ENCODE results near the gene MRPS34. TPM values are rescaled to one million over a fixed set of nuclear protein-coding genes. Genes with fewer than 3 reads are reported as not detected.

Gene MRPS34
- total RNA-seq, 4 donors from 2014 or later = 47.1 to 75.2 (median 64.2) TPM

DNA sequence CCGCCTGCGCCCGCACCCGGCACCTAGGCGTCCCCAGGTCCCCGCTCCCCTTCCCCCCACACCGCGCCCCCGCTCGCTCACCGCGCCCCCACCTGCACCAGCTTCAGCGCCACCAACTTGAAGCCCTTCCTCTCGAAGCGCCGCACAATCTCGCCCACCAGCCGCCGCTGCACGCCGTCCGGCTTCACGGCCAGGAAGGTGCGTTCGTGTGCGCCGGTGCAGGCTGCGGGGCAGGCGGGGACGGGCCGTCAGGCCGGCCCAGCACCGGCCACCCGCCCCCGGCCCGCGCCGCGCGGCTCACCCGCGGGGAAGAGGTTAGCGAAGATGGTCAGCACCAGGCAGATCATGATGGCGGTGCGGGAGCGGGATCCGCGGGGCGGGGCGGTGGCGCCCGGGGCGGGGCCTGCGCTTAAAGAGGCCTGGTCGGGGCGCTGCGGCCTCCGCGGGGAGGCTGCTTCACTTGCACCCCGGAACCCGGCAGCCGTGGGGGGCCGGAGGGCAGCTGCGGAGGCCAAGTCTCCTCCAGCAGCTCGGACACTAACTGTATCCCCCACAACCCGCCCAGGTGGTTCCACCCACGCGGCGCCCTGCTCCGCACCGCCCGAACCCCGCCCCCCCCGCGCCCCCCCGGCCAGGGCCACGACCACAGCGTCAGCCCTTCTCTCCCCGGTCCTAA lies 1.6 kb downstream of the MRPS34 start, which contains the start of gene NME3:
Gene NME3 (minus strand): TSS at position 356 of the 676 bp plus-strand sequence. CDS start 9 bp downstream, at position 347.
- H3K27me3 ChIP-seq = no peaks in the 10 kb centered on the region
- peaks cover 36 to 64% (median 56%) of the 10 kb centered on the region in 4 donors for H3K4me1 ChIP-seq
- intact Hi-C loops (cut with DNase I) = loop anchor here (5.0 kb wide), 2 partner anchors 64 to 159 kb away; partner anchors contain the start of genes CRAMP1, IFT140 and MAPK8IP3
- peak within 1 kb of the TSS; percentile 87 to 95 (median 90) for H3K27ac ChIP-seq (replicated peaks in 1 of 4)
- WGBS = 0% methylated on average over 14 of the region's 79 CpGs
- DNase-seq (ENCODE audit: extremely low spot score) = peak; percentile 97
- no peak for TF ChIP-seq POLR2AphosphoS5 (IDR thresholded peaks at IDR 0.05)
- no peak for TF ChIP-seq CTCF (IDR thresholded peaks at IDR 0.05)
- TF ChIP-seq EP300 (IDR thresholded peaks at IDR 0.05) = no peak
- TF ChIP-seq POLR2A (IDR thresholded peaks at IDR 0.05; ENCODE audit: low read depth) = no peak
- no peaks in the 10 kb centered on the region for H3K9me3 ChIP-seq
- H3K4me3 ChIP-seq = peak within 1 kb of the TSS; percentile 72 to 100 (median 88)
- peaks cover 26 to 51% (median 50%) of the 10 kb centered on the region in 4 donors for H3K36me3 ChIP-seq

DNA sequence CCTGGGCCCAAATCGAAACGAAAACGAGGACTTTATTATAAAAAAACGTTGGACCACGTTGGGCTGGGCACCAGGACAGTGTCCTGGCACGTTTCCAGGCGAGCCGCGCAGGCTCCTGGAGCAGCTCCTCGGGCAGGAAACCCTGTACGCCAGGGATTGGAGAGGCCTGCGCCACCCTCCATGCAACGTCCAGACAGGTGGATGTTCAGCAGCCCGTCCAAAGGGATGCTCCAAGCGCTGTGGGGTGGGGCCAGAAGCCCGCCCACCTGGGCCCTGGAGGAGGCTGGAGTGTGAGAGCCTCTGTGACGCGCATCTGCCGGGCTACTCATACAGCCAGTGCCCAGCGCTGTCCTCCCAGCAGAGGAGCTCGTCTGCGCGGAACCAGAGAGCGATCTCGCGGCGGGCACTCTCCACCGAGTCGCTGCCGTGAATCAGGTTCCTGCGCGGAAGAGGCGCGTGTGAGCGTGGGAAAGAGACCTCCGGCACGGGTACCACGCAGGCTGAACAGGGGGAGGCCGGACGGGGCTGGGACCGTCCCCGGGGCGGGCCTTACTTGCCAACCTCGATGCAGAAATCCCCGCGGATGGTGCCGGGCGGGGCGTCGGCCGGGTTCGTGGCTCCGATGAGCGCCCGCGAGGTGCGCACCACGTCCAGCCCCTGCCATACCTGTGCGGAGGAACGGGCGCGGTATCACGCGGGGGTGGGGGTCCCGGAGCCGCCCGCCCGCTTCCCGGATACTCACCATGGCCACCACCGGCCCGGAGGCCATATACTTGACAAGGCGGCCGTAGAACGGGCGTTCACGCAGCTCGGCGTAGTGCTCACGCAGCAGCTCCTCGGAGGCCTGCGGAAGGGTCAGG lies 2.4 kb downstream of the MRPS34 start:
- Histone ChIP-seq H3K4me3 (peak overlapping the region; percentile 72 to 100 (median 88)), H3K9me3 (no peaks in the 10 kb centered on the region), H3K27me3 (no peaks in the 10 kb centered on the region), H3K36me3 (peaks cover 33 to 51% (median 50%) of the 10 kb centered on the region in 4 donors), H3K4me1 (peaks cover 36 to 60% (median 54%) of the 10 kb centered on the region in 4 donors), H3K27ac (replicated peaks in 1 of 4) (peak overlapping the region; percentile 87 to 95 (median 90))
- DNase-seq (ENCODE audit: extremely low spot score) = no peak
- intact Hi-C loops (cut with DNase I) = loop anchor here (5.0 kb wide), 2 partner anchors 63 to 158 kb away; partner anchors contain the start of genes CRAMP1, IFT140 and MAPK8IP3
- TF ChIP-seq EP300 (IDR thresholded peaks at IDR 0.05) (no peak), POLR2A (IDR thresholded peaks at IDR 0.05; ENCODE audit: low read depth) (peak; percentile 9), POLR2AphosphoS5 (IDR thresholded peaks at IDR 0.05) (peak; percentile 48 to 80), CTCF (IDR thresholded peaks at IDR 0.05) (no peak)
- 9% methylated on average over 21 of the region's 81 CpGs for WGBS

DNA sequence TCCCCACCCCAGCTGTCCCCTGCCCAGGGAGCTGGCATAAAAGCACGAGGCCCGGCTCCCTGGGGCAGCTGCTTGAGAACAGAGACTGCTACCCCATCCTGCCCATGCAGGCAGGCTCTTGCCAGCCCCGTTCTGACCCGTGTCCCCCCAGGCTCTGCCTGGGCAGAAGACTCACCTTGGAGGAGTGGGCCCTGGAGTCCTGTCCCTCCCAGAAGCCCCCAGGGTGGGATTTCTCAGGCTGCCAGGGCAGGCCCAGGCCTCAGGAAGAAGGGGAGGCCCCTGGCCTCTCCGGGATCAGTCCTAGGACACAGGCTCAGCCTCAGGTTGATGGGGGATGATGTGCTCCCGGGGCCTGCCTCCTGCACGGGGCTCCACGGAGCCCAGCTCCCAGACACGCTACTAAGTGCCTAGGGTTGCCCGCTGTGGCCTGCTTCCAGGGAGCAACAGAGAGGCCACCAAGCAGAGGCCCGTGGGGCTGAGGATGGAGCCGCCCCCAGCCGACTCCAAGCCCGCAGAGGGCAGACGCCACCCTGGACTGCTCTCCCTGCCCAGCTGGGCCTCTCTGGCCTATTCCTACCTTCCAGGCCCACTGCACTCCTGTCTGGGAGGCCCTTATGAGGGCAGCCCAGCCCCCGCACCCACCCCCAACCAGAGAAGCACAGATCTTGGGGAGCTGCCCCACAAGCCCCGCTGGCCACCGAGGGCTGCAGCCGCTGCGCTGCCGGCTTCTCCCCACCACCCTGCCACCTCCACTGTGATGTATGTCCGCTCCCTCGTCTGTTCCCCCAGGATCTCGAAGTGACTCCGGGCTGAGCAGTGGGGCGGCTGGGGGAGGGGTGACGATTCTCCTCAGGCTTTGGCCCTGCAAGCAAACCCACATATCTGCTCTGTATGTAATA lies 3.3 kb downstream of the MRPS34 start:
- 52% methylated on average over 7 of the region's 27 CpGs for WGBS
- no peak for DNase-seq (ENCODE audit: extremely low spot score)
- intact Hi-C loops (cut with DNase I) = loop anchor here (5.0 kb wide), 2 partner anchors 62 to 157 kb away; partner anchors contain the start of genes CRAMP1, IFT140 and MAPK8IP3
- no peaks in the 10 kb centered on the region for H3K27me3 ChIP-seq
- H3K4me1 ChIP-seq = peaks cover 31 to 50% (median 47%) of the 10 kb centered on the region in 4 donors
- H3K4me3 ChIP-seq = peak overlapping the region; percentile 72 to 100 (median 88)
- peaks cover 38 to 53% (median 52%) of the 10 kb centered on the region in 4 donors for H3K36me3 ChIP-seq
- no peak for TF ChIP-seq EP300 (IDR thresholded peaks at IDR 0.05)
- TF ChIP-seq POLR2A (IDR thresholded peaks at IDR 0.05; ENCODE audit: low read depth) = no peak
- TF ChIP-seq CTCF (IDR thresholded peaks at IDR 0.05) = no peak
- no peak for TF ChIP-seq POLR2AphosphoS5 (IDR thresholded peaks at IDR 0.05)
- no peaks in the 10 kb centered on the region for H3K9me3 ChIP-seq
- peak overlapping the region; percentile 87 to 95 (median 90) for H3K27ac ChIP-seq (replicated peaks in 1 of 4)

GRCh38 chr16:1768767-1769401 lies 4.0 kb downstream of the MRPS34 start:
- Histone ChIP-seq H3K4me1 (peaks cover 23 to 47% (median 42%) of the 10 kb centered on the region in 4 donors), H3K4me3 (no peak overlapping the region), H3K9me3 (no peaks in the 10 kb centered on the region), H3K27me3 (no peaks in the 10 kb centered on the region), H3K36me3 (peaks cover 38 to 61% (median 60%) of the 10 kb centered on the region in 4 donors), H3K27ac (replicated peaks in 1 of 4) (peak overlapping the region; percentile 87 to 95 (median 90))
- no peak for DNase-seq (ENCODE audit: extremely low spot score)
- WGBS = 78% methylated on average over 25 of the region's 26 CpGs
- TF ChIP-seq EP300 (IDR thresholded peaks at IDR 0.05) = no peak
- TF ChIP-seq POLR2A (IDR thresholded peaks at IDR 0.05; ENCODE audit: low read depth) = no peak
- intact Hi-C loops (cut with DNase I) = no loop called here
